Left forelimb (tissue), 1 donor: ENCODE data around the gene HNRNPA2B1.
"Not testable (repeated sequence)": the region's sequence is repeated elsewhere in the genome, so short reads cannot be mapped to it uniquely, and the experiment has no call there.

ENCODE experiments used
- DNase-seq: peaks from one replicate; pipeline ENCODE4 v3.0.0-alpha.2; 2018; ENCODE audit warnings: low spot score

Gene HNRNPA2B1

GRCh38 chr7:26184281-26185101, 16.1 kb downstream of the HNRNPA2B1 start:
- DNase-seq = not testable (repeated sequence)

- no peak for DNase-seq
Measured at GRCh38 chr7:26183545-26184280, 16.8 kb downstream of the HNRNPA2B1 start.

GRCh38 chr7:26182706-26183105, 17.8 kb downstream of the HNRNPA2B1 start:
- DNase-seq = no peak

- no peak for DNase-seq
Measured at GRCh38 chr7:26182283-26182682, 18.3 kb downstream of the HNRNPA2B1 start.

DNA sequence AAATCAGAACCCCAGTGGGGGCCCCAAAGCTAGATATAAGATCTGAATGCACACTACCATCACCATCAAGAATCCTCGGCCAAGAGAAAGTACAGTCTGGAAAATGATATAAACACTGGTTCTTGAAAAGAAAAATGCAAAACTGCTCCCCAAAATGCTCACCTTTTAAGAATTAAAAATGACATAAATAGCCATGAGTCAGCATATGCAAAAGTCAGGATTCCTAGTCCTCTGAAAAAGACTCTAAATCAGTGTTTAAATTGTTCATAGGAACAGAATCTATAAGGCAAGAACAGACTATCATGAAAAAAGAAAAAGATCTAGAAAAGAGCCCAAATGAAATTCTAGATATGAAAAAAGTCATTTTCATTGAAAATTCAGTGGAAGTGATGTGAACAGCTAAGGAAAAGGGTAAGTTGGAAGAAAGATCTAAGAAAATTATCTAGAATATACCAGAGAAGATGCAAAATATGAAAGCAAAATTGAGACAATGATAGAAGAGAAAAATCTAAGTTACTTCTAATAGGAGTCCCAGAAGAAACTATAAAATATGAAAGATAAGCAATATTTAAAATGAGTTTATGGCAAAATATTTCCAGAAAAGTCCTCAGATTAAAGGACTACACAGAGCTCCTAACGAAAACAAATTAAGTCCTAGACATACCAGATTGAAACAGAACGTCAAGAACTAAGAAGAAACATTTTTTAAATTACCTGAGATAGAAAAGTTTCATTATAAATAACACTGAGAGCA, 18.9 kb downstream of the HNRNPA2B1 start:
- no peak for DNase-seq

- no peak for DNase-seq
Measured at GRCh38 chr7:26180792-26181198, 19.8 kb downstream of the HNRNPA2B1 start.

- DNase-seq = no peak
Measured at GRCh38 chr7:26179826-26180497, 20.6 kb downstream of the HNRNPA2B1 start.

DNA sequence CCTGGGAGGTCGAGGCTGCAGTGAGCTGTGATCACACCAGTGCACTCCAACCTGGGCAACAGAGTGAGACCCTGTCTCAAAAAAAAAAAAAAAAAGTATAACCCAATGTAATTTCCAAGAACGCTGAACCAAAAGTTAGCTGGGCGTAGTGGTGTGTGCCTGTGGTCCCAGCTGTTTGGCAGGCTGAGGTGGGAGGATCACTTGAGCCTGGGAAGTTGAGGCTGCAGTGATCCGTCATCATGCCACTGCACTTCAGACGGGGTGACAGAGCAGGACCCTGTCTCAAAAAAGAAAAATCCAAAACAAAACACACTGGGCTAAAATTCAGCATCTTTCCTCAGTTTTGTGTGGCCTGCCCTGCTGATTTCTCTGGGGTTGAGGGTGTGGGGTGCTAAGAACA, 21.1 kb downstream of the HNRNPA2B1 start:
- no peak for DNase-seq

DNA sequence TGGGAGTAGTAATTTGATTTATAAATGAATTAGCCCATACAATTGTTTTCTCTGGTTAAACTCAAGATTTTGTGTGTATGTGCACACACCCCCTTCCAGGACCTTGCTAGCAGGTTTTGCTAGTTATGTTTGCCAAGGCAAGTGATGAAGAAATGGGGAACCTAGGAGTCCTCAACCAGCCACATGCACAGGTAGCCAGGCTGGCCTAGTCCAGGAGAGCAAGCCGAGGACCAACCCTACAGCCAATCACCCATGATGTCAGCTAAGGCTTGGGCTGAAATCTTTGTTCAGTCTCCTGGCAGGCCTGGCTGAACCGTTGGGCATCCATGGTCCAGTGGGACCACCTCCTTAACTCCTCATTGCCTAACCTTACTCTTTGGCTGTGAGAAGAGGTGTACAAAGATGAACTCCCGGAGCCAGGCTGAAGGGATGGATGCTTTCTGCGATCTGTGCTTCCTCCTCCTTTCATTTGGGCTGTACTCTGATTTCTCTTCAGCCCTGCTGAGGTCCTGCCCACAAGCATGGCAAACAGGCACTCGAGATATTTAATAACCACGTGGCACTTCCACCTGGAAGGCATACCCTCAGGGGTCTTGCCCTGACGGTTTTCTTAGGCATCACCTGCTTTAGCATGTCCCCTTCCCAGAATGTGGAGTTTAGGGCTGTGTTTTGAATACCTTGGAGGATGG, 22.1 kb downstream of the HNRNPA2B1 start:
- no peak for DNase-seq

DNA sequence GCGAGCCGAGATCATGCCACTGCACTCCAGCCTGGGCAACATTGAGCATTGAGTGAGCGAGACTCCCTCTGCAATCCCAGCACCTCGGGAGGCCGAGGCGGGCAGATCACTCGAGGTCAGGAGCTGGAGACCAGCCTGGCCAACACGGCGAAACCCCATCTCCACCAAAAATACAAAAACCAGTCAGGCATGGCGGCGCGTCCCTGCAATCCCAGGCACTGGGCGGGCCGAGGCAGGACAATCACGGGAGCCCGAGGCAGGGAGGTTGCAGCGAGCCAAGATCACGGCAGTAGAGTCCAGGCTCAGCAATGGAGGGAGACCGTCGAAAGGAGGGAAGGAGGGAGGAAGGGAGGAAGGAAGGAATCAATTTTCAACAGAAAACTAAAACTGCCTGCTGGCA, 23.3 kb downstream of the HNRNPA2B1 start:
- DNase-seq = not testable (repeated sequence)

GRCh38 chr7:26176696-26177095, 23.9 kb downstream of the HNRNPA2B1 start:
- DNase-seq = not testable (repeated sequence)

DNA sequence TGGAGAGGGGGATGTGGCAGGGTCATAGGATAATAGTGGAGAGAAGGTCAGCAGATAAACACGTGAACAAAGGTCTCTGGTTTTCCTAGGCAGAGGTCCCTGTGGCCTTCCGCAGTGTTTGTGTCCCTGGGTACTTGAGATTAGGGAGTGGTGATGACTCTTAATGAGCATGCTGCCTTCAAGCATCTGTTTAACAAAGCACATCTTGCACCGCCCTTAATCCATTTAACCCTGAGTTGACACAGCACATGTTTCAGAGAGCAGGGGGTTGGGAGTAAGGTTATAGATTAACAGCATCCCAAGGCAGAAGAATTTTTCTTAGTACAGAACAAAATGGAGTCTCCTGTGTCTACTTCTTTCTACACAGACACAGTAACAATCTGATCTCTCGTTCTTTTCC, 24.6 kb downstream of the HNRNPA2B1 start:
- DNase-seq = not testable (repeated sequence)

- DNase-seq = no peak
Measured at GRCh38 chr7:26172048-26172447, 28.5 kb downstream of the HNRNPA2B1 start.

GRCh38 chr7:26171601-26172000, 28.9 kb downstream of the HNRNPA2B1 start:
- no peak for DNase-seq

GRCh38 chr7:26170663-26171062, 29.9 kb downstream of the HNRNPA2B1 start:
- DNase-seq = no peak

GRCh38 chr7:26169271-26169670, 31.3 kb downstream of the HNRNPA2B1 start:
- no peak for DNase-seq

DNA sequence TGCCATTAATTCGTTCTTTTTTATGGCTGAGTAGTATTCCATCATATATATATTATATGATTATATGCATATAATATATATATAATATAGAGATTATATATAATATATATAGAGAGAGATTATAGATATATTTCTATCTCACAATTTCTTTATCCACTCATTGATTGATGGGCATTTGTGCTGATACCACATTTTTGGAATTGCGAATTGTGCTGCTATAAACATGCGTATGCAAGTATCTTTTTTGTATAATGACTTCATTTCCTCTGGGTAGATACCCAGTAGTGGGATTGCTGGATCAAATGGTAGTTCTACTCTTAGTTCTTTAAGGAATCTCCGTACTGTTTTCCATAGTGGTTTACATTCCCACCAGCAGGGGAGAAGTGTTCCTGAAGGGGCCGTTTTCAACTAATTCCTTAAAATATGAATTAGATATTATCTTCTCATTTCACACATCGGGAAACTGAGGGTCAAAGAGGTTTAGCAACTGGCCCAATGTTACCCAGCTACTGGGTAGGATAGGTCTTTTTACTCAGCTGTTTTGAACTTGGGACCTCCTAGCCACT, 32.0 kb downstream of the HNRNPA2B1 start:
- DNase-seq = no peak

GRCh38 chr7:26167303-26167934, 33.1 kb downstream of the HNRNPA2B1 start:
- DNase-seq = no peak

DNA sequence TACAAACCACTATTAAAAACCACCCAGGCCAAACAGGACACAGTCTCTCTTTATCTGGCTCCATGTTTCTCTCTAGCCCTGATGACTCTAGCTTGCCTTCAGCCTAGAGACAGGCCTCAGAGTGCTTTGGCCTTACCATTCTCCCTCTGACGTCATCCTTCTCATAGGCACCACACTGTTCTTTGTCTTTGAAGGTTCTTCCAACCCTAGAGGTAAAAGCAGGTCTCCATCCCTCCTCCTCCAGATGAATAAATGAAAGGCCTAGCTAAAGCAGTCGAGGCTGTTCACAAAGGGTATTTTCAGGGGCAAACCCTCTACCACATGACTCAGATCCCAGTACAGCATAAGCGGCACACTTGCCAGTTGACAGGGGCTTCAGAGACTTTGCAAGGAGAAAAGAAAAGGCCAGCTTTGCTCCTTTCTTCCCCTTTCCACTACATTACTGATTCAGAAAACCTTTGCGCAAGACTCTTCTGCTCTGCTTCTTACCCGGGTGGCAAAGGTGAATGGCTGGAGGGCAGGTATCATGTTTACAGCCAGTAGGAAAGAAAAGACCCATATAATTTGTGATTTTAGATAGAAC, 33.8 kb downstream of the HNRNPA2B1 start:
- DNase-seq = no peak
